Activated T-helper 2 cell treated with anti-CD3 and anti-CD28 coated beads, Interferon-gamma antibody, Interleukin-2, Interleukin-4, amounts not matched to agents 10 μg/mL and 5 μg/mL and 100 μg/mL, durations not matched to agents 14 hours and 24 hours and 36 hours (primary cell): ENCODE results near the gene UBR7. TPM values are rescaled to one million over a fixed set of nuclear protein-coding genes. Genes with fewer than 3 reads are reported as not detected.

Experiments
- DNase-seq: peaks from one replicate; pipeline ENCODE4 v3.0.0; 2021; ENCODE audit warnings: low spot score
- H3K27ac Mint-ChIP-seq: one replicate; pipeline ENCODE4 v1.8.0; 2021; ENCODE audit warnings: mixed read lengths
- H3K27me3 Mint-ChIP-seq: one replicate; pipeline ENCODE4 v1.8.0; 2021; ENCODE audit warnings: low read depth, mixed read lengths
- H3K36me3 Mint-ChIP-seq: one replicate; pipeline ENCODE4 v1.8.0; 2021; ENCODE audit warnings: low read depth, mixed read lengths
- H3K4me1 Mint-ChIP-seq: one replicate; pipeline ENCODE4 v1.8.0; 2021; ENCODE audit warnings: low read depth, mixed read lengths
- H3K4me3 Mint-ChIP-seq: one replicate; pipeline ENCODE4 v1.8.0; 2021; ENCODE audit warnings: low read depth, mild to moderate bottlenecking, moderate library complexity, mixed read lengths
- H3K9me3 Mint-ChIP-seq: one replicate; pipeline ENCODE4 v1.8.0; 2021; ENCODE audit warnings: mixed read lengths
- intact Hi-C: fragments of 100-400 bp; cut with micrococcal nuclease; formaldehyde crosslinking; loops from one replicate; pipeline ENCODE4 v1.15.1; 2023
- total RNA-seq: library from RNA; stranded (reverse); gene quantifications from 2 replicates; pipeline ENCODE4 v1.2.3, GENCODE V29; 2022

UBR7 gene
- total RNA-seq, 1 donor from 2014 or later, result 30.9 TPM

DNA sequence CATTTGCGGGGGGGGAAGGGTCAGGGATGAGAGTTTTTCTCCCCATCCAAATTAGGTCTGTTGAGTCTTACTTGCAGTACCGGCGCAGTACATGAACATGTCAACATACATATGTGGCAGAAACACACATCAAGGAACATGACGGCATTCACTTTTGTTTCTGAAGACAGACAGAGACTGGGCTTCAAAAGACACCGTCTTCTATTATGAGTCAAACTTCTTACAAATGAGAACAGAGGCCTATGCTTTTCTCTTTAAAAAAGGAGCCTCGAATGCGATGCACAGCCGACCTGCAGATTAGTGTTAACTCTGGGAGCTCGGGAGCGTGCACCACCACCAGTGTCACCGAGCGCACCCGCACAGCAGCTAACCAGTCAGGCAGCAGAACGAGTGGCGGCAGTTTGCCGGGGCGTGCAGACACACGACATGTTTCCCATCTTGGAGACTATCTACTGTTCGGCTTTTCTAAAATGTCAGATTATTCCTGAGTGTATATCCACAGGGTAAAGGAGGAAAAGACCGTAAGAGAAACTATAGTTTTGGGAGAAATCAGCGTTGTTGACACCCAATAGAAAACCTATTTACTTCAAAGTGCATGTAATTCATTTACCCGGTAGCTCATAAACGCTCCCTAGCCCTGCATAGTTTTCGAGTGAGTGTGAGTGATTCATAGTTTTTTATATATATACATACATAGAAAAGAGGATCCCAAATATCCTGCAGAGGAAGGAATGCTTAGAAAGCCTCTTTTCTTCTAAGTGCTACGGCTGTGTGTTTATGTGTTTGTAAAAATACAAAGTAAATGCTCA is 33.0 kb downstream of the UBR7 start:
- H3K4me1 Mint-ChIP-seq, result no peaks in the 10 kb centered on the region
- intact Hi-C loops, result no loop called here

DNA sequence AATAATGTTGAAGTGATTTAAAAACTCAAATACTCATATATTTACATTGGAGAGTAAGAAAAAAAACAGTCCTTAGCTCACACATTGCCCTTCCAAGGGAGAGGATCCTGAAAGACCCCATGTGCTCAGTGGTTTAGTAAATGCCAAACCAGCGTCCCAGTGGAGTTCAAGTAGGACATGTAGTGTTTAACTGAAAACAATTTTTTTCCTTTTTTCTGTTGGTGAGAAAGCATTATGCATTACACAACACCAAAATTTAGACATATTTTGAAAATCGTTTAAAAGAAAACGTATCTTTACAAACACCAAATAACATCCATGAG is 33.6 kb downstream of the UBR7 start:
- no peaks in the 10 kb centered on the region for H3K27me3 Mint-ChIP-seq
- no peak for DNase-seq
- intact Hi-C loops, result no loop called here
- H3K9me3 Mint-ChIP-seq, result no peaks in the 10 kb centered on the region
- H3K4me3 Mint-ChIP-seq, result no peak overlapping the region
- H3K36me3 Mint-ChIP-seq, result peaks cover 17% of the 10 kb centered on the region
- H3K4me1 Mint-ChIP-seq, result no peaks in the 10 kb centered on the region
- no peak overlapping the region for H3K27ac Mint-ChIP-seq

More for the DNA sequence above, 33.0 kb downstream of the UBR7 start:
- Mint-ChIP-seq H3K4me3 (no peak overlapping the region), H3K27ac (no peak overlapping the region), H3K9me3 (no peaks in the 10 kb centered on the region), H3K27me3 (no peaks in the 10 kb centered on the region), H3K36me3 (peaks cover 11% of the 10 kb centered on the region)
- no peak for DNase-seq

DNA sequence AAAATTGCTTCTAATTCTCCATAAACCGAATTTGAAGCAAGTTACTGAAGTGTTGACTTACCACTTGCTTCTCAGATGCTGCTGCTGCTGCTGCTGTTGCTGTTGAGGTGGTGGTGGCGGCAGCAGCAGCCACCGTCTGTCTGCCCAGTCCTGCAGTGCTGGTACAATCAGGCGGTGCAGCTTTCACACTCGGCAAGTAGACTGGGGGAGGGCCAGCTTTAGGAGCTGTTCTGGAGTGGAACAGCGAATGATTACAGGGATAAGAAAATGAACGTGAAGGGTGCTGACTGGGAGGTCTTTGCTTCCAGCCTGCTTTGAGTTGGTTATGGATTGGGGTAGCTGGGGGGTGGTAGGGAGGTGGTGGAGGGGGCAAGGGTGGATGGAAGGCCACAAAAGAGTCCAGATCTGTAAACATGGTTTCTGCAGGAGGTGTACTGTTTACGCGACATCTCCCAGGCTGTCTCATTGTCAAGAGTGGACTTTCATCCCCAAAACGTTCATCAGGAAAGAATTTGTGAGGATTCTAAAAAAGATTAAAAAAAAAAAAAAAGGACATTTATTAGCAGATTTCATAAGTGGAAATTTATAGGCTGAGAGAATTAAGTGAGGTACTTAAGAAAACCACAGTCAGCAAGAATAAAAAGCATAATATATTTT is 38.8 kb downstream of the UBR7 start:
- intact Hi-C loops, result no loop called here
- Mint-ChIP-seq H3K27ac (no peak overlapping the region), H3K36me3 (peaks cover 25% of the 10 kb centered on the region), H3K4me3 (no peak overlapping the region), H3K9me3 (no peaks in the 10 kb centered on the region), H3K27me3 (no peaks in the 10 kb centered on the region), H3K4me1 (peaks cover 4% of the 10 kb centered on the region)
- no peak for DNase-seq

- peaks cover 25% of the 10 kb centered on the region for H3K36me3 Mint-ChIP-seq
- intact Hi-C loops, result no loop called here
- H3K4me3 Mint-ChIP-seq, result no peak overlapping the region
- H3K4me1 Mint-ChIP-seq, result peaks cover 4% of the 10 kb centered on the region
- no peaks in the 10 kb centered on the region for H3K27me3 Mint-ChIP-seq
- DNase-seq, result no peak
- H3K9me3 Mint-ChIP-seq, result no peaks in the 10 kb centered on the region
- H3K27ac Mint-ChIP-seq, result no peak overlapping the region
Observed at GRCh38 chr14:93246534-93246933, 39.5 kb downstream of the UBR7 start.

DNA sequence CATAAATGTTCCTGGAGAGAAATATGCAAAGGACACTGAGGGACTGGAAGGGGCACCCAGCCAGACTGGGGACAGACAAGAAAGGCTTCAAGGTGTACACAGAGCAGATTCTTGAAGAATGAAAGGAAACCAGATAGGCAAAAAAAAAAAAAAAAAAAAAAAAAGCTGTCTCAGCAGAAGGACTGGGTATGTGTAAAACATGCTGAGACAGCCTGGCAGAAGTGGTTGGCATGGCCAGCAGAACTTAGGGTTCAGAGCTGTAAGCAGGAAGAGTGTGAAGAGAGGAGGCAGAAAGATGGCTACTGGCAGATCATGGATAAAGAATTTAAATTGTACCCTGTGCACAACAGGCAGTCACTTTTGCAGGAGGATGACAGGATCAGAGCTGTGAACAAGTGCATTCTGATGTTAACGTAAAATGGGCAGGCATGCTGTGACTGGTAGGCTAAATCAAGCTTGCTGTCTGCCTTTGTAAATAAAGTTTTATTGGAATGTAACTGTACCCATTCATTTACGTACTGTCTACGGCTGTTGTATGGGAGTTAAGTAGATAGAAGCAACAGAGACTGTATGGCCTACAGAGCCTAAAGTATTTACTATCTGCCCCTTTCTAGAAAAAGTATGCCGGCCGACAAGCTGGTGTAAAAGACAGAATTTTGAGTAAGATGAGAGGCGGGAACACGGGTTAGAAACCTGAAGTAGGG is 42.2 kb downstream of the UBR7 start:
- Mint-ChIP-seq H3K4me3 (no peak overlapping the region), H3K27ac (peak overlapping the region; percentile 17)
- intact Hi-C loops, result no loop called here

GRCh38 chr14:93262446-93262845 is 55.4 kb downstream of the UBR7 start:
- H3K27me3 Mint-ChIP-seq, result no peaks in the 10 kb centered on the region
- peaks cover 9% of the 10 kb centered on the region for H3K36me3 Mint-ChIP-seq
- no peaks in the 10 kb centered on the region for H3K9me3 Mint-ChIP-seq
- intact Hi-C loops, result no loop called here
- no peak overlapping the region for H3K27ac Mint-ChIP-seq
- H3K4me3 Mint-ChIP-seq, result no peak overlapping the region
- H3K4me1 Mint-ChIP-seq, result no peaks in the 10 kb centered on the region
- no peak for DNase-seq

More for the DNA sequence above, 42.2 kb downstream of the UBR7 start:
- no peaks in the 10 kb centered on the region for H3K9me3 Mint-ChIP-seq
- peaks cover 20% of the 10 kb centered on the region for H3K36me3 Mint-ChIP-seq
- peaks cover 6% of the 10 kb centered on the region for H3K4me1 Mint-ChIP-seq
- H3K27me3 Mint-ChIP-seq, result no peaks in the 10 kb centered on the region
- DNase-seq, result no peak

DNA sequence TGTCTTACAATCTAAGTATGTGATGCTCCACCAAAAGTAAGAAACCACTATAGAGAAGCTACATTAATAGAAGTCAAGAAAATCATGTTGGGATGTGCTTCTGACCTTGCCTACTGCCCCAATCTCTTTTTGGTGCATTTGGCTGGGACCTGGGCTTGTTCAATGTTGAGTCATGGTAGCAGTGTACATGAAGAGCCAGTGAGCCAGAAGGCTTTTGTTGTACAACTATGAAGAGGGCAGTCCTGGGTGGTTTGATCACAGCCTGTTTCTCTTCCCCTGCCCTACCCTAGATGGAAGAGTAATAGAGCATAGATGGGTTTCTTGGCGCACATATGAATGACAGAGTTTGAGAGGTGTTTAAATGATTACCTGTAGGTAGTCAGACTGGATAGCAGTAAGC is 56.4 kb downstream of the UBR7 start:
- Mint-ChIP-seq H3K27me3 (no peaks in the 10 kb centered on the region), H3K27ac (no peak overlapping the region), H3K9me3 (no peaks in the 10 kb centered on the region), H3K36me3 (peaks cover 9% of the 10 kb centered on the region), H3K4me3 (no peak overlapping the region), H3K4me1 (no peaks in the 10 kb centered on the region)
- intact Hi-C loops, result no loop called here
- DNase-seq, result no peak

DNA sequence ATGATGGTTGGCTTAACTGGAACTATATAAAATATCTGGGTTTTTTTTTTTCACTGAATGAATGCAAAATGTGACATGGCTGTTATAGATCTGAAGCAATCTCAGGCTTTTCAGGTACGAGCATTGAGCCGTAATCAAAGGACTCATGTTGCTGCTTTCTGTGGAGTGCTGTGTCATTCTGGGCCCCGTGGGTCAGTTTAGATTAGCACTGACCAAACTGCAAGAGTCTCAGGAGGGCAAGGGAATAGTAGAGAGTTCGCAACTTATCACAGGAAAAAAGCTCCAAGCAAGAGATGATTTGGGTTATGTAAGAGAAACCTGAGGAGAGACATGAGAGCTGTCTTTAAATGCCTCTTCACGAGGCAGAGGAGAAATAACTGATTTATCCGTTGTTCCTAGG is 59.1 kb downstream of the UBR7 start:
- Mint-ChIP-seq H3K4me1 (peaks cover under 1% of the 10 kb centered on the region), H3K36me3 (peaks cover 9% of the 10 kb centered on the region), H3K27ac (no peak overlapping the region), H3K27me3 (no peaks in the 10 kb centered on the region), H3K4me3 (no peak overlapping the region), H3K9me3 (no peaks in the 10 kb centered on the region)
- intact Hi-C loops, result no loop called here
- no peak for DNase-seq

DNA sequence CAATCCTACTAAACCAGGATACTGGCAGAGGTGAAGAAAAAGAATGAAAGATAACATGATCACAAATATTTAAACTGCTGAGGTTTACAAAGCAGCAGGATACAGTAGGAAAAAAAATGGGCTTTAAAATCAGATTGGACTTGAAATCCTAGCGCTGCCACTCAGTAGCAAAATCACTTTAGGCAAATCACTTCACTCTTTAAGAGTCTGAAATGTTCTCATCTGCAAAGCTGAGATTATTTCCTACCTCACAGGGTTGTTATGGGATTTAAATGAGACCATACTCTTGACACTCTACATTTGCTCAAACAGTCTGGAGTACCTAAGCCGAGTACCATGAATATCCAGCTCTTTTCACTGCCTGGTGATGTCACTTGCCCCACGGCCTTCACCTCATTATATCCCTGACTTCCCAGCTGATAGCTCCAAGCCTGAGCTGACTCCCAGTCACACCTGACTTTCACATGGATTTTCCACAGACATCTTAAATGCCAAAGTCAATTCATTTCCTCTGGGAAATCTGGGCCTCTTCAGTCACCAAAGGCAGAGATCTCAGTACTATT is 60.2 kb downstream of the UBR7 start:
- no peaks in the 10 kb centered on the region for H3K9me3 Mint-ChIP-seq
- no peak for DNase-seq
- H3K27ac Mint-ChIP-seq, result no peak overlapping the region
- peaks cover 3% of the 10 kb centered on the region for H3K4me1 Mint-ChIP-seq
- no peaks in the 10 kb centered on the region for H3K27me3 Mint-ChIP-seq
- intact Hi-C loops, result no loop called here
- peaks cover 5% of the 10 kb centered on the region for H3K36me3 Mint-ChIP-seq
- no peak overlapping the region for H3K4me3 Mint-ChIP-seq

- Mint-ChIP-seq H3K27me3 (no peaks in the 10 kb centered on the region), H3K27ac (no peak overlapping the region), H3K9me3 (no peaks in the 10 kb centered on the region), H3K4me3 (no peak overlapping the region), H3K36me3 (peaks cover 3% of the 10 kb centered on the region), H3K4me1 (peaks cover 3% of the 10 kb centered on the region)
- intact Hi-C loops, result no loop called here
- no peak for DNase-seq
Observed at GRCh38 chr14:93268406-93268805, 61.4 kb downstream of the UBR7 start.

DNA sequence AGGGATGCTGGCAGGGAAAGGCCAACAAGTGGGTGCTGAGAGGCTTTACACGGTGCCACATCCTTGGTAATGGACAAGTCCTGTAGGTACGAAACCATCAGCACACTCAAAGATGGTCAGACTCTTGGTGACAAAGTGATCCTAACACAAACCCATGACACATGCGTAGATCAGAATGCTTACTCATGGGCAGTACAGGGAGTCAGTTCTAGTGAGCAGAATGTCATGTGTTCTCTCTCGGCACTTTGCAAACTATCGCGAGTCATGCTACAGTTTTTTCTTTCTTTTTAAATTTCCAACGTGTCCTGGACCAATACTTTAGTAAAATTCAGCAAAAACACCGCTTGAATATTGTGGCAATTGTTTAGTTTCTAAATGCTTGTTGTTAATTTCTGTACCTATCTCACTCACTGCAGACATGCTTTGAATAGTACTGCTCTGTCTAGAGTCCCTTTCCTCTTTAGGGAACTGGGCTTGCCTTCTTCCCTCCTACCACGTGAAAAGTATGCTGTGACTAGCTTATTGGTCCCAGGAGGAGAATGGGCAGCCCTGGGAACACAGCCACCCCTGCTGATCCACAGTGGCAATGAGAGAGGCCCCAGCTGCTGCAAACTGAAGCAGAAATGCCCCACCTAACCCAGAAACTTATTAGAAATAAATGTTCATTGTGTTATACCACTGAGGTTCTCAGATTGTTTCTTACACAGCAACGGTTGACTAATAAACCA is 62.4 kb downstream of the UBR7 start:
- no peaks in the 10 kb centered on the region for H3K27me3 Mint-ChIP-seq
- peaks cover 3% of the 10 kb centered on the region for H3K4me1 Mint-ChIP-seq
- intact Hi-C loops, result no loop called here
- H3K36me3 Mint-ChIP-seq, result no peaks in the 10 kb centered on the region
- no peaks in the 10 kb centered on the region for H3K9me3 Mint-ChIP-seq
- no peak overlapping the region for H3K27ac Mint-ChIP-seq
- DNase-seq, result no peak
- H3K4me3 Mint-ChIP-seq, result no peak overlapping the region

DNA sequence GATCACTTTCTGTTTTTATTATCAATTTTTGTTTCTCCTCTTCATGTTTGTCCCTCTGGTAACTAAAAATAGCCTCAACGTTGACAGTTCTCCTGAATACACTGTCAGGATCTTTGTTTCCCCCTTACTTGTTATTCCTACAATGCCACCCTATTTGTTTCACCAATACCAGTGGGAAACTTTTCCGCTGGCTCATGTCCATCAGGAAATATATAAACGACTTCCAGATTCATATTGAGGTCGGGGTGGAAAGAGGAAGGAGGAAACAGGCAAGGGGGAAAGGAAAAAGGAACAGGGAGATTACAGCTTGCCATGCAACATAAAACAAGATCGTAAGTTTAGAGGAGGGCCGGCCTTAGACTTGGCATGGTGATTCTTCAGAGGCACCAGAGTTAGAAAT is 64.1 kb downstream of the UBR7 start:
- Mint-ChIP-seq H3K27ac (no peak overlapping the region), H3K4me1 (peaks cover 3% of the 10 kb centered on the region), H3K9me3 (no peaks in the 10 kb centered on the region), H3K36me3 (no peaks in the 10 kb centered on the region), H3K27me3 (no peaks in the 10 kb centered on the region), H3K4me3 (no peak overlapping the region)
- DNase-seq, result no peak
- intact Hi-C loops, result no loop called here
